GM13977 (cell line): ENCODE results near the gene UBN1.
"Not testable (repeated sequence)": the region's sequence is repeated elsewhere in the genome, so short reads cannot be mapped to it uniquely, and the experiment has no call there.

Experiments
- DNase-seq: peaks from one replicate; pipeline ENCODE4 v3.0.0; 2012; ENCODE audit warnings: low spot score
- in situ Hi-C: fragments of 300-500 bp; cut with MboI; formaldehyde crosslinking; loops from one replicate; pipeline ENCODE4 v1.12.0; 2022; ENCODE audit warnings: low sequenced_read_pairs, low pct_unique_long_range_greater_than_20kb, mixed read lengths, inconsistent platforms; ENCODE audit not compliant: unreplicated experiment
- TF ChIP-seq, protein P1 (sequence below): IDR thresholded peaks from 2 replicates; pipeline ENCODE4 v1.5.1; 2012; ENCODE audit warnings: mild to moderate bottlenecking, control low read depth; ENCODE audit not compliant: insufficient read depth; ENCODE audit errors: extremely low read depth, missing control alignments

UBN1 gene

DNA sequence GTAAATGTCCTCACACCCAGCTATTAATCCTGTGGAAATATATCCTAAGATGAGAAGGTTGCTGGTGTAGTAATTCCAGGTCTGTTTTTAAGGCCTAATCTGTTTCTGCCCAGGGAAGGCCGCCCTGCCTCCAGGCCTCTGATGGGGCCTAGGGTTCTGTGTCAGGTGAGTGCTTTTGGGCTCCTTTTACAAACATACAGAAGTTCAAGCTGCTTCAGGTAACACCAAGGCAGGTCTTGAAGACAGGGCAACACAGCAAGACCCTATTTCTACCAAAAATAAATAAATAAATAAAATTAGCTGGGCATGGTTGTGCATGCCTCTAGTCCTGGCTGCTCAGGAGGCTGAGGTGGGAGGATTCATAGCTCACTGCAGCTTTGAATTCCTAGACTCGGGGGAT, 80.4 kb downstream of the UBN1 start:
- in situ Hi-C loops: no loop called here
- no peak for DNase-seq
- TF ChIP-seq, protein P1, sequence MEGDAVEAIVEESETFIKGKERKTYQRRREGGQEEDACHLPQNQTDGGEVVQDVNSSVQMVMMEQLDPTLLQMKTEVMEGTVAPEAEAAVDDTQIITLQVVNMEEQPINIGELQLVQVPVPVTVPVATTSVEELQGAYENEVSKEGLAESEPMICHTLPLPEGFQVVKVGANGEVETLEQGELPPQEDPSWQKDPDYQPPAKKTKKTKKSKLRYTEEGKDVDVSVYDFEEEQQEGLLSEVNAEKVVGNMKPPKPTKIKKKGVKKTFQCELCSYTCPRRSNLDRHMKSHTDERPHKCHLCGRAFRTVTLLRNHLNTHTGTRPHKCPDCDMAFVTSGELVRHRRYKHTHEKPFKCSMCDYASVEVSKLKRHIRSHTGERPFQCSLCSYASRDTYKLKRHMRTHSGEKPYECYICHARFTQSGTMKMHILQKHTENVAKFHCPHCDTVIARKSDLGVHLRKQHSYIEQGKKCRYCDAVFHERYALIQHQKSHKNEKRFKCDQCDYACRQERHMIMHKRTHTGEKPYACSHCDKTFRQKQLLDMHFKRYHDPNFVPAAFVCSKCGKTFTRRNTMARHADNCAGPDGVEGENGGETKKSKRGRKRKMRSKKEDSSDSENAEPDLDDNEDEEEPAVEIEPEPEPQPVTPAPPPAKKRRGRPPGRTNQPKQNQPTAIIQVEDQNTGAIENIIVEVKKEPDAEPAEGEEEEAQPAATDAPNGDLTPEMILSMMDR: no peak

DNA sequence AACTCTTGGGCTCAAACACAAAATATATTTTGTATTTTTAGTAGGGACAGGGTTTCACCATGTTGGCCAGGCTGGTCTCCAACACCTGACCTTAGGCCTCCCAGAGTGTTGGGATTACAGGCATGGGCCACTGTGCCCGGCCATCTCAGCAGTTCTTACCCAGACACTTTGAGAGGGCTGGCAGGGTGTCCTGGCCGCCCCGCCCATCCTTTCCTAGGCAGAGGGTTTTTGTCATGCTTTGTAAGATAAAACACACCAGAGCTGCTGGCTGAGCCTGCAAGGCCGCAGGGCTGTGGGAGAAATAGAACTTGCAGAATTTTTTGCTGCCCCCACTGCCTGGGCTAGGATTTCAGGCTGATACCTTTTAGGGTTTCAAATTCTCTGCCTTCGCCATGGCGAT, 80.9 kb downstream of the UBN1 start:
- no peak for DNase-seq
- TF ChIP-seq, protein P1: no peak
- in situ Hi-C loops: no loop called here

DNA sequence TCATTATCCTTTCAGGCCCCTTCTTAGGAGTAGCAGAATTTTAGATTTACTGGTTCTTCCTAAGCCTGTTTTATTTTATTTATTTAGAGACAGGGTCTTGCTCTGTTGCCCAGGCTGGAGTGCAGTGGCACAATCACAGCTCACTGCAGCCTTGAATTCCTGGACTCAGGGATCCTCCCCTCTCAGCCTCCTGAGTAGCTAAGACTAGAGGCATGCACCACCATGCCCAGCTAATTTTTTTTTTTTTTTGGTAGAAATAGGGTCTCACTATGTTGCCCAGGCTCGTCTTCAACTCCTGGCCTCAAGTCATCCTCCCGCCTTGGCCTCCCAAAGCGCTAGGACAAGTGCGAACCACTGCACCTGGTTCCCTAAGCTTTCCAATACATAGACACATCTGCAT, 82.3 kb downstream of the UBN1 start:
- DNase-seq, in situ Hi-C loops: not testable (repeated sequence)

GRCh38 chr16:4931381-4931780, 84.1 kb downstream of the UBN1 start:
- in situ Hi-C loops: no loop called here
- TF ChIP-seq, protein P1: no peak

More at GRCh38 chr16:4931381-4931780, 84.1 kb downstream of the UBN1 start:
- DNase-seq: no peak
